ENCODE results near the gene FCRLA. TPM values are rescaled to one million over a fixed set of nuclear protein-coding genes. Genes with fewer than 3 reads are reported as not detected.

Gene FCRLA
- total RNA-seq, 4 donors from 2014 or later: not detected

DNA sequence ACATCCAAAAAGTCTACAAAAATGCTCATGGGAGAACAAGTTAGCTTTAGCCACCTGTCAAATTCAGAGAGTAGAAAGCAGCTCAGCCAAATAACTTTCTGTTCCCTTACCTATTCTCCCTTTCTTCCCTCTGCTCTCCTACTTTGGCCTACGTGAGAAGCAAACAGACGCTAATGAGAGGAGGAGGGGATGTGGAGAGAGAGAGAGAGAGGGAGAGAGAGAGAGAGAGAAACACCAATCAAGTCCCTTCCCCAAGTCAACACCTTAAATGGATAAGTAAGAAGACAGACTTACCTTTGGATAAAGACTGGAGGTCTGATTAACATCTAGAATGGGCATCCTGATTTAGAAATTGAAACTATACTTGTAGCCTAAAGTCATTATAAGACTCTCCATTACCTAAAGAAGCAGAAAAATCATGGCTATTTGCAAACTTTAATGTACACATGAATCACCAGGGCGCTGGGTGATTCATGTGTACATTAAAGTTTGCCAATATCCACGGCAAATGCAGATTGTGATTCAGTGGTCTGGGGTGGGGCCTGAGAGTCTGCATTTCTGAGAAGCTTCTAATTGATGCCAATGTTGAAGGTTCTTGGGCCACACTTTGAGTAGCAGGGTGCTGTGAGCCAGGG lies 29.4 kb downstream of the FCRLA start:
- H3K27ac ChIP-seq: no peak overlapping the region
- ATAC-seq: no peak
- no peak overlapping the region for H3K4me3 ChIP-seq
- peaks cover 27% of the 10 kb centered on the region for H3K27me3 ChIP-seq
- TF ChIP-seq EP300 (IDR thresholded peaks at IDR 0.05) (no peak), CTCF (IDR thresholded peaks at IDR 0.05) (no peak), POLR2AphosphoS5 (IDR thresholded peaks at IDR 0.05) (no peak), POLR2A (IDR thresholded peaks at IDR 0.05) (no peak)
- H3K9me3 ChIP-seq: no peaks in the 10 kb centered on the region
- H3K4me1 ChIP-seq: peaks cover 0 to 6% (median 0%) of the 10 kb centered on the region in 3 donors
- no peaks in the 10 kb centered on the region for H3K36me3 ChIP-seq
- 57 to 80% methylated on average over 2 to 4 of the region's 4 CpGs for WGBS, 2 donors (ENCODE audit: low coverage in 1 of 2)

GRCh38 chr1:161737625-161738024 lies 30.6 kb downstream of the FCRLA start:
- 20 to 43% methylated on average over 1 to 2 of the region's 2 CpGs for WGBS, 2 donors (ENCODE audit: low coverage in 1 of 2)
- ATAC-seq: no peak
- Histone ChIP-seq H3K27ac (no peak overlapping the region), H3K27me3 (peaks cover 27% of the 10 kb centered on the region), H3K36me3 (no peaks in the 10 kb centered on the region), H3K4me3 (no peak overlapping the region), H3K9me3 (no peaks in the 10 kb centered on the region), H3K4me1 (peaks cover 0 to 7% (median 0%) of the 10 kb centered on the region in 3 donors)
- TF ChIP-seq POLR2A (IDR thresholded peaks at IDR 0.05) (no peak), POLR2AphosphoS5 (IDR thresholded peaks at IDR 0.05) (no peak), CTCF (IDR thresholded peaks at IDR 0.05) (no peak), EP300 (IDR thresholded peaks at IDR 0.05) (no peak)

DNA sequence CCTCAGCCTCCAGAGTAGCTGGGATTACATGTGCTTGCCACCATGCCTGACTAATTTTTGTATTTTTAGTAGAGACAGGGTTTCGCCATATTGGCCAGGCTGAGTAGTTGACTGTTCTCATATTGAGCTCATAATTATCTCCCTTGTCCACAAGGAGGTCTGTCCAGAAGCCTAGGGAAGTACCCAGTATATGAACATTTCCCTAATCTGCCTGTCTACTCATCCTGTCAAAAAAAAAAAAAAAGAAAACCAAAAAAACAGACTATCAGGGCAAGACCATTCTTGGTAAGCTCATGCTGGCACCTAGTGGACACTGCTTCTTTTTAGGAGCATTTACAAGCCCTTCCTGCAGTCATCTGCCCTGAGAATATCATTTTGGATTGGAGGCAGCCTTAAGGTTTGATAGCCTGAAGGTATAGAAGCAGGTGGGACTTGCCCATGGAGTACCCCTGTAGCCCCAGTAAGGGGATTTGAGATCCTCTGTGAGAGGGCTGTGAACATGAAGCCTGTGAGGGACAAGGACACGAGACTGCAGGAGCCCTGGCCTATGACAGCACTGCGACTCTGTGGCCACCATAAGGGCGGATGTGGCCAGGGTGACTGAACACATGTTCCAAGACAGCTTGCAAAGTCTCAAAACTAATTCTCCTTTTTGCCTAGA lies 31.7 kb downstream of the FCRLA start:
- Histone ChIP-seq H3K9me3 (no peaks in the 10 kb centered on the region), H3K27me3 (peaks cover 27% of the 10 kb centered on the region), H3K36me3 (no peaks in the 10 kb centered on the region), H3K27ac (peak overlapping the region in 1 of 4 donors; percentile 19), H3K4me3 (no peak overlapping the region), H3K4me1 (peaks cover 0 to 7% (median 0%) of the 10 kb centered on the region in 3 donors)
- 75 to 83% methylated on average over 2 to 4 of the region's 4 CpGs for WGBS, 2 donors (ENCODE audit: low coverage in 1 of 2)
- no peak for TF ChIP-seq POLR2A (IDR thresholded peaks at IDR 0.05)
- no peak for TF ChIP-seq POLR2AphosphoS5 (IDR thresholded peaks at IDR 0.05)
- TF ChIP-seq CTCF (IDR thresholded peaks at IDR 0.05): peak in 1 of 4 experiments; percentile 27
- peak; percentile 45 for ATAC-seq

- peak; percentile 35 for ATAC-seq
Observed at GRCh38 chr1:161739865-161740566, 33.0 kb downstream of the FCRLA start.

More at GRCh38 chr1:161739865-161740566, 33.0 kb downstream of the FCRLA start:
- H3K36me3 ChIP-seq: no peaks in the 10 kb centered on the region
- H3K27ac ChIP-seq: no peak overlapping the region
- 49 to 71% methylated on average over 5 to 8 of the region's 8 CpGs for WGBS, 2 donors (ENCODE audit: low coverage in 1 of 2)
- no peak overlapping the region for H3K4me3 ChIP-seq
- no peaks in the 10 kb centered on the region for H3K9me3 ChIP-seq
- peaks cover 0 to 7% (median 0%) of the 10 kb centered on the region in 3 donors for H3K4me1 ChIP-seq
- TF ChIP-seq EP300 (IDR thresholded peaks at IDR 0.05): no peak
- no peak for TF ChIP-seq CTCF (IDR thresholded peaks at IDR 0.05)
- TF ChIP-seq POLR2AphosphoS5 (IDR thresholded peaks at IDR 0.05): no peak
- no peak for TF ChIP-seq POLR2A (IDR thresholded peaks at IDR 0.05)
- H3K27me3 ChIP-seq: peaks cover 27% of the 10 kb centered on the region

All from gastroesophageal sphincter (tissue), 4 donors.